Measurements from ENCODE around the gene SERPINB12.

SERPINB12 gene

DNA sequence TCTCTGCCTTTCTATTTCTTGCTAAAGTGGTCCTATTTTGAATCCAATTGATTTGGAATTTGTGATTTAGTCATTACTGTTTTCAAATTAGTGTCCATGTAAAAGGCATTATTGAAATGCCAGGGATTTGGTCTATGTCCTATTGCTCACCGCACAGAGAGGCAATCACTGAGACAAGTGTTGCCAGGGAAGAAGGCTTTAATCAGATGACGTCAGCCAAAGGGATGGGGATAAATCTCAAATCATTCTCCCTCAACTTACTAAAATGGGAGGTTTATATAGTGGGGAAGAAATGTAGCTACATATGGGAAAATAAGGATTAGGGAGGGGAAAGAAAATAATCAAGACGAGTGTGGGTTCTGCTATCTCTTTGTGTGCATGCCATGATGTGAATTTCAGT, 9.6 kb downstream of the SERPINB12 start:
- DNase-seq, result no peak

DNA sequence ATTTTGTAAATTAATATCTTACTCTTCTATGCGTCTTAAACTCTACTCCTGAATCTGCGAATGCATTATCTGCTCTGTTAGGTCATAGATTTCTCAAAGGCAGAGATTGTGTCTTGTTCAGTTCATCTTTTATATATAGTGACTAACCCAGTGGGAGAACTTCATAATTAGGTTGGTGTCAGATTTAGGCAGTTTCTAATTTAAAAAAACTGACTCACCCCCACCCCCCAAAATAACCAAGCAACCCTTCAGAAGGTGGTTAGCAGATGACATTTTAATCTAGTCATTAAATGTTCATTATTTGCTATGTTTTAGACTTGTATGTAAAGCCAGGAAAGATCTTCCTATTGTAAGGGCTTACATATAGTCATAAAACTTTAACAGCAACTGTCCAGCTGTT, 10.4 kb downstream of the SERPINB12 start:
- DNase-seq, result no peak

DNA sequence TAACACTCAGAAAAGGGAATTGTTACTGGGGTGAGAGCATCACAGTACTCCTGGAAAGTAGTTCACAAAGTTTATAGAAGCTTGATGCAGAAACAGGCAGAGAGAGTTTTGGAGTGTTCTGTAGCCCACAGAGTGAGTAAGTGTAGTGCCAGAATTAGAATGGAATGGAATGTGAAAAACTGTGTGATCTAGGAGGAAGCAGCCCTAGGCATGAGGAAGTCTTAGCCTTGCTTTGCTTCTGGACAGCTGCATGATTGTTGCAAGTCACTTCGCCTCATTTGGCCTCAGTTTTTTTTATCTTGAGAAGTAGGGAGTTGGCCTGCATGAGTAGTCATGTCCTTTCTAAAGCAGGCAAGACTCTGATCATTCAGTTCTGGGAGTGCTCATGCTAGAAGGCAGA, 10.9 kb downstream of the SERPINB12 start:
- DNase-seq, result peak; percentile 94

DNA sequence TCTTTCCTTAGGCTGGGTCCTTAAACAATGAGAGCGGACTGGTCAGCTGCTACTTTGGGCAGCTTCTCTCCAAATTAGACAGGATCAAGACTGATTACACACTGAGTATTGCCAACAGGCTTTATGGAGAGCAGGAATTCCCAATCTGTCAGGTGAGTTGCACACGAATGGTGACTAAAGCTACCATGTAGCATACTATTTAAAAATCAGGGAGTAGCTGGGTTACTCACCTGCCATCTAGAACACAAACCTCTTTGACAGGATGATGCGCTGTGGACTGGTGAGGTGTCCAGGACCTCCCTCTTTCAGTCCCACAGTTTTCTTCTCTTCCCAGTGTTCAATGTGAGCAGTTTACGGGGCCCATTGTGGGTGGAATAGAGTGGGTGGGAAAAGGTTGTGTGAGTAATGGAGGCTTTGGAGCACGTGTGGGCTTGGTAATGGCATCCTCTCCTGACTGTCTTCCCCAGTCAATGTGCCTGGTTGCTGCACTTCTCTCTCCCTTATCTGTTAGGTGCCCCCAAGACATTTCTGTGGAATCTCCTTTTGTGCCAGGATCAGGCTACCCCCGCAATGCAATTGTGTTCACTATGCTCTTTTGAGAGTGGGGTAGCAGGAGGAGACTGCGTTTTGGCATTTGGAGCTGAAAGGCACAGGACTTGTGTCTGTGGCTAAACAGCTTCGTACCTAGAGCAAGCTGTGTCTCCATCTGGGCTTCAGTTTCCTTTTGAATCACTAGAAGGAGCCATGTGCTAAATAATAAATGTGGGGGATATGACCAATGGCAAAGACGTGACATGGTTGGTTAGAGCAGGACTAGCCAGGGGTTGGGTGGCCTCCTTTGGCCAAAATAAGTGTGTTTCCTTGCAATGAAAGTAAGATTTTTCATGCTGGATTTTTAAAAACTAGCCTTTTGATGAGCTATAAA, 17.7 kb downstream of the SERPINB12 start:
- DNase-seq, result no peak

DNA sequence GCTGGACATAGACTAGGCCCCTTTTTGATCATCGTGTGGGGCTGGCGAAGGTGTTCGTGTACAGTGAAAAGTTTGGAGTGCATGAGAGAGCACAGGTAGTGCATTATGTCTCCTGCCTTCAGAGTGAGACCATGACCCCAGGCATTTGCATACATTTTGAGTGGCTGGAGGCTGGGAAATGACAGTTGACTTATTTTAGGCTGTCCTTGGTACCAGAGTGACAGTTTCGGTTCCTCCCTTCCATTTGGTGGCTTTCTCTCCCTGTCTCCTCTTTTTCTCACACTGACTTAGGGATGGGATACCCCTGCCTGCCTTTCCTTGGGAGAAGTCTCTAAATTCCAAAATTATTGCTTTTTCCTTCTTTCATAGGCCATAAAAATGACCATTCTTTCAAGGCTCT, 20.1 kb downstream of the SERPINB12 start:
- DNase-seq, result no peak

DNA sequence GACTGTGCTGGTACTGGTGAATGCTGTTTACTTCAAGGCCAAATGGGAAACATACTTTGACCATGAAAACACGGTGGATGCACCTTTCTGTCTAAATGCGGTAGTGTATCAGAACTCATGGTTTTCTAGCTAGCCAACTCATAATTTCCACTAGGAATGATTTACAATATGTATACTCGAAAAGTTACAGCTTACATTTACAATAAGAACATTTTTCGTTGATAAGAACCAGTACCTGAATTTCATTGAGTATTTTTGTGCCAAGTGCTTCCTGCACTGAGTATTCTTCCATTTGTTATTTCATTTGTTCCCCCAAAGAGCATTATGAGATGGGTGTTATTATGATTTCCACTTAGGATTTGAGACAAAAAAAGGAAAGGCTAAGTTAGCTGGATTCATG, 21.9 kb downstream of the SERPINB12 start:
- no peak for DNase-seq

DNA sequence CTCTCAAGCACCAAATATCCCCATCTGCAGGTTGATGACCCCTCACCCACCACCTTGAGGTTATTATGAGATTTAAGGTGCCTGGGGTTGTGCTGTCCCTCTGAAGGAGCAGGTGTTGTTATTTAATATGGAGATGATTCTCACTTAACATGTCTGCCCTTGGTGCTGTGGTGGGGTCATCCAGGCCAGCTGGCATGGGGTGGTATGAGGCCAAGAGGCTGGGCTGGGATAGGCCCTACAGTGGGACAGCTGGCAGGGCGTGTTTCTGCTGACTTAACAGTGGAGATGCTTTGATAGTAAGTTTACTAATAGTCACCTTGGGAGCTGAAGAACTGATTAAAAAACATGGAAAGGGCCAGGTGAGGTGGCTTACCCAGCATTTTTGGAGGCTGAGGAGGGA, 22.4 kb downstream of the SERPINB12 start:
- no peak for DNase-seq

DNA sequence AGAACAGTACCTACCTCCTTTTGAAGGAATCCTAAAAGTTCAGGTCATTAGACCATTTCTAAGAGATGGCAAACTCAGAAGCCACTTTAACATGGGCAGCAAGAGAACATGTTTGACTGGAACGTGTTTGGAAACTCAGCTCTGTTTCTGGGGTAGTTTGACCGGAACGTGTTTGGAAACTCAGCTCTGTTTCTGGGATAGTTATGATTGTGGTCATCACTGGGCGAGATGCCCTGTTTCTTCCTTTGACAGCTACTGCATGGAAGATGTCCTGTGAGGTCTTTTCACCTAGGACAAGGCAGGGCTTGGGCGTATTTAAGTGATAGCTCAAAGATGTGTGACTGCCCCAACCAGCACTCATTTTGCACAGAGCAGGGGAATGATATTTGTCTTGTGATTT, 25.1 kb downstream of the SERPINB12 start:
- no peak for DNase-seq

DNA sequence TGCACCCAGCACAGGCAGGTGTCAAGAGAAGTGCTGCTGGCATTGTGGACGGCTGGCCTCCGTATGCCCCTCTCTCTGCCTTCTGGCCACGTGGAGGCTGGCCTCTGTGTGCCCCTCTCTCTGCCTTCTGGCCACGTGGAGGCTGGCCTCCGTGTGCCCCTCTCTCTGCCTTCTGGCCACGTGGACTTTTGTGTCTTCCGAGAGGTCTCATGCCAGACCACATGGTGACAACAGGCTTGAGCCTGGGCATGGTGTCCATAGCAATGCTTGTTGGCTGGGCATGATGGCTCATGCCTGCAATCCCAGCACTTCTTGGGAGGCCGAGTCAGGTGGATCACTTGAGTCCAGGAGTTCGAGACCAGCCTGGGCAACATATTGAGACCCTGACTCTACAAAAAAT, 25.7 kb downstream of the SERPINB12 start:
- DNase-seq, result no peak

DNA sequence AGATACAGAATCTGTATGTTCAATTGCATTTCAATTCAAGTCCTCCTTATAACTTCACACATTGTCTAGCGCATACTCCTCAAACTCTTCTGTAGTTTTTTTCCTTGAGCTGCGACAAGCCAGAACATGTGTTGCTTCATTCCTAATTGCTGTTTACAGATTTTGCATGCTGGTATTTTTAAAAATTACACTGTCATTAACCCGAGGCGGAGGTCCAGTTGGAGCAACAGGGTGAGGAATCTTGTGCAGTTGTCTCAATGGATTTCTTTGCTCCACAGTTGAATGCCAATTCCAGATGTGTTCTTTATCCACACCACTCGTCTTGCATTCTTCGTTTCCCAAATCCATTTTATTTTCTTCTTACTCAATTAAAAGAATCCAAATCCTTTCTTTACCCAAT, 28.6 kb downstream of the SERPINB12 start:
- DNase-seq, result no peak

DNA sequence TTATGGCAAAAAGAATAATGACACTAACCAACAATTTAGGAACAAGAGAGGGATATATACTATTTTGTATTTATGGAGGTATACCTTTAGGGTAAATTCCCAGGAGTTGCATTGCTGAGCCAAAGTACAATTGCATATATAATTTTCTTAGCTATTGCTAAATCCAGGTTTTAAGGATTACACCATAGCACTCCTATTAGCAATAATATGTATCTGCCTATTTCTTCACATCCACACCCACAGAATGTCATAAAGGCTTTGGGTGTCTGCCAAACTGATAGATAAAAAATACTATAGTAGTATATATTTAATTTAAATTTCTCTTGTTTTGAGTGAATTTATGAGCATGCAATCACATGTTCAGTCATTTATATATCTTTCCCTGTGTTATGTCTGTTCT, 33.5 kb downstream of the SERPINB12 start:
- no peak for DNase-seq

DNA sequence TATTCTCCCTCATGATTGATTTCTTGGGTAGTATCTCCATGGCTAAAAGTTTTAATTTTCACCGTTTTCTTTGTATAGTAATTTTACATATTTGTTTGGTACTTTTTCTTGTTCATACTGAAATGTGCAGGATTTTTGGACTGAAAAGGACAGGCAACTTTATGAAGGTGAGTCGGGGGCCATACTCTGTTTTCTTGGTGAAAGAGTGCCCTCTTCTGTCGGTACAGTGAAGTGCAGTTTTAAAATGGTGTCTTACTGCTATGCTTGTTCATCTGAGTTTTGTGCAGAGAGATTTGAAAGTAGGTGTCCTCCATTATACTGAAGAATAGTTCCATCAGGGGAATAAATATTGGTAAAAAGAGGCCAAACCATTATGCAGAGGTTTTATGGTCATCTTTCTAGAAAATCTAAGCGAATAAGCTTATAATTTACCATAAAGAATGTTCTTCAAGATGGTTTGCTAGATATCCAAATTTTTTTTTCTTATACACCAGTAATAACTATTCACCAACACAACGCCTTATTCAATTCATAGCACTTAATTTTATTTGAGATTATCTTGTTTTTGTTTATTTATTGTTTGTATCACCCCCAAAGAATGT, 36.3 kb downstream of the SERPINB12 start:
- peak; percentile 61 for DNase-seq

DNA sequence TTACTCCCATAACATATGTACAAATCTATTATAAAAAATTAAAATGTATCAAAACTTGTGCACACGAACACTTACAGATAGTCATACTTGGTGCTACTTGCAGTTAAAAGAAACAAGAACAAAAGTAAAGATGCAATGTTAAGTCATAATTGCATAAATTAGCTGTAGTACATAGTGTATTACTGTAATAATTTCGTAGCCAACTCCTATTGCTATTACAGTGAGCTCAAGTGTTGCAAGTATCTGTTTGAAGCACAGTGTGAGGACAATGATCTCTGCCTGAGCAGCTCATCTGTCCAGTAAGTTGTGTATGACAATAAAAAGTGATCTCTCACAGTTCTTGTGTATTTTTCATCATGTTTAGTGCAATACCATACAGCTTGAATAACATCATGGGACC, 37.4 kb downstream of the SERPINB12 start:
- no peak for DNase-seq

DNA sequence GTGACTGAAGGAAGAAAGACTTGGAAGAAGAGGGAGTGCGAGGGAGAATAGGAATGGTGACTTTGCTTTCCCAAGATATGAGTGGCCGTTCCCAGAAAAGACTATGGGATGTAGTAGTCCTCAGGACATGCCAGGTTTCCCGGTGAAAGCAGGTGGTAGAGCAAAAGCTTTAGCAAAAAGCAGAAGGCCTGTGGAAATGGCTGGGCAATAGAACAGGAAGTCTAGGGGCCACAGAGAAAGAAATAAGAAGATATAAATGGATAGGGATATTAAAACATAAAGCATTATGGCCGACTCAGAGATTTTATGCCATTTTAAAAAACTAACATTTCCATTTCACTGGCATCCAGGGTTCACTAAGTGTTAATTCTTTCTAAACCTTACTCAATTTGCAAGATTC, 43.8 kb downstream of the SERPINB12 start:
- DNase-seq, result no peak

DNA sequence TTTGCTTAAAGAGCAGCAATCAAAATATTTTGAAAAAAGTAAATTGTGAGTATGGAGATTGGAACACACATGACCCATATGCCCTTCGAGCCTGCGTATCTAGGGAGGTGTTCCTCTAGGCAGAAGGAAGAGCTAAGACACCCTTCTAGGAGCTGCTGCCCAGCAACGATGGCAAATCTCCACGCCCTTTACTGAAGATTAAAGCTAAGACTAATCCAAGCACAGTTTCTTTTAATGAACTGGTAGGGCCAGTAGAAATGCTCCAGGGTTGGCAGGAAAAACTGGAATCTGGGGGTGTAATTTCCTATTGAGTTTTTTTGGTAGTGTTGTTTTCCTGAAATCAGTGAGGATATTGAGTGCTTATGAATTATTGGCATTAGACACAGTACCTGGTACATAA, 44.3 kb downstream of the SERPINB12 start:
- DNase-seq, result no peak

DNA sequence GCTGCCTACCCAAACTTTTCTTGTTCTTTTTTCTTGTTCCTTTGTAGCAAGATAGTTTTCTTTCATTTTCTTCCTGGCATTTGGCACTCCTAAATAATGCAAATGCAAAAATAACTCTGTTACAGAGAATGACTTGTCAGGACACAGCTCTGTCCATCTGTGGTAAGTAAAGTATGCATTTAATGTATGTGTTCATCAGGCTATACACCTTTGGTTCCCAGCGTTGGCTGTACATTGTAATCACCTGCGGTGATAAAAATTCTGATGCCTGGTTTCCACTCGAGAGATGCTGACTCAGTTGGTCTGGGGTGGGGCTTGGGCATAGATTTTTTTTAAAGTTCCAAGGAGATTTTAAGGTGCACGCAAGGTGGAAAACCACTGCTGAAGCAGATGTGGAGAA, 44.8 kb downstream of the SERPINB12 start, which contains the start of gene SERPINB13:
Gene SERPINB13, plus strand, starts transcription at position 378 of the 400 bp plus-strand sequence. CDS start 1,325 bp downstream, outside the sequence.
- no peak for DNase-seq

DNA sequence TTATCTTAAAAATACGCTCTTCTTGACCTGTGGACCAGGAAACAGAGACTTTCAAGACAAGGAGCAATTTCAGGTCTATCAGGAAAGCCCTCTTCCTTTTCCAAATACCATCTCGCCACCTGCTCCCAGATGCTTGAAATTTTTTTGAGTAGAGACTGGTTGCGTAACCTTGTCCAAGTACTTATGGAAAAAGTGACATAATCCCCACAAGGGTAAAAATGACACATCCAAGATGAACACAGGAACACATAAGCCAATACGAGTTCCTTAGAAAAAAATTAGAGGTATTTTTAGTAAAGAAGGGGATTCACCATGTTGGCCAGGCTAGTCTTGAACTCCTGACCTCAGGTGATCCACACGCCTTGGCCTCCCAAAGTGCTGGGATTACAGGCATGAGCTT, 46.7 kb downstream of the SERPINB12 start:
- no peak for DNase-seq

DNA sequence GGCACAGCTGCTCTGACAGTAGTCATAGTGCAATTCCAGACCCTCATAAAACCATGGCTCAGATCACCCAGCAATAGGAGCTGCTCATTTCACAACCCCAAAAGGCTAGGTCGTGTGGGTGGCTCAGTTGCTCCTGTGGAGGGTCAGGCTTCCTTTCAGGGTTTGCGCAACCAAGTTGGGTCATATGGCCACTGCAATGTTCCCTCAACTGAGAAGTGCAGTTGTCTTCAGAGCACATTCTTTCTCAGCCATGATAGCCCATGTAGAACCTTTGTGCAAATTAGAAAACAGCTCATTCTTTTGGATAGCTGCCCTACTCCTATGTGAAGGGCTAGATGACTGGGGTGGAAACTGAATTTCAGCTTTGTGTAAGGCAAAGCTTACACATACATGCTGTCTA, 48.2 kb downstream of the SERPINB12 start:
- DNase-seq, result peak; percentile 31

DNA sequence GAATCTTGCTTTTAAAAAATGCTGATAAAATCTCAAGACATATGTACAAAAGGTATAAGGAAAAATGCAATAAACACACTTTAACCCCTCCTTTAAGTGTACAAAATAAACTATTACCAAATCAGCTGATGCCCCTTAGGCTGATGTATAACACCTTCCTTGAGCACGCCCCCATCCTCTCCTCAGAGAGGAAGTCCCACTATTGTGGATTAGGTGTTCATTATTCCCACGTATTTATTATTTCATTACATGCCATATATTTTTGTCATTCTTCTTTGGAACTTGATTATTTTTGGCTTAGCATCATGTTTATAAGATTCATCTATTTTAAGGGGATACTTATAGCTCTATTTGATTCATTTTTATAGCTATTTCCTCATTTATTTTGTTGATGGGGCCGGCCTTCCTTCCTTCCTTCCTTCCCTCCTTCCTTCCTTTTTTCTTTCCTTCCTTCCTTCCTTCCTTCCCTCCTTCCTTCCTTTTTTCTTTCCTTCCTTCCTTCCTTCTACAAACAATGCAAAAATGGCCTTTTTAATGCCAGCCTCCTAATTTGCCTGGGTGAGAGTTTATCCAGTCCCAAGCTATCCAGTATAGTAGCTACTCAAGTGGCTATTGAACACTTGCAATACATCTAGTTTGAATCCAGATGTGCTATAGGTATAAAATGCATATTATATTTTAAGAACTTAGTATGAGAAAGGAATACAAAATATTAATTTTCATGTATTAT, 49.0 kb downstream of the SERPINB12 start:
- DNase-seq, result no peak

DNA sequence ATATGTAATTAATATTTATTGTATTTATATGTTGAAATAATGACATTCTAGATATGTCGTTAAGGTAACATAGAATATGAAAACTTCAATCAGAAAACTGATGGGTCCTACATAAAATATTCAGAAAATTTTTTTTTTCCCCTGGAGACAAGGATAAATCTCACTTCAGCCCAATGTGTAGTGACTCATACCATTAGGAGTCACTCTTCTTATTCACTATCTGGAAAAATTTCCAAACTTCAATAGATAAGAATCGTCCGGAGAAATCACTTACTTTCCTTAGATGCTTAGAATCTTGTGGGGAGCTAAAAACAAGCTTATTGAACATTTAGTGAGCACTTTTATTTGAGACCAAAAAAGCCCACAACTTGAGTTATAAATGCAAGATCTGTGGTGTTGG, 49.6 kb downstream of the SERPINB12 start:
- peak; percentile 32 for DNase-seq

DNA sequence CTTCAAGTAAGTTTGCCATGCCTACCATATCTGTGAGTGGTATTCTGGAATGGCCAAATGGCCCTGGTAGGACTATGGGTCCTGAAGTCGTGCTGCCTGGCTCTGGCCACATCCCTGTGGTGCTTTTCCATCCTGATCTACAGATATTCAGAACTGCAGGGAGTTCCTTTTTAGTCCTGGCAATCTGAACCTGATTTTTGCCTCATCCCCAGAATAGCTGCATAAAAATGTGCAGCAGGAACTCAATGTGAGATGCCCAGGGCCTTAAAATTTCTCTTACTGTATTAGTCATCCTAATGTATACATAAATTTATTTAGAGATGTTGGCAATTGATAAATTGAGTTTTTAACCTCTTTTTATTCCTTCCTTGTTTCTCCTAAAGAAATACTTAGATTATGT, 50.3 kb downstream of the SERPINB12 start:
- no peak for DNase-seq

DNA sequence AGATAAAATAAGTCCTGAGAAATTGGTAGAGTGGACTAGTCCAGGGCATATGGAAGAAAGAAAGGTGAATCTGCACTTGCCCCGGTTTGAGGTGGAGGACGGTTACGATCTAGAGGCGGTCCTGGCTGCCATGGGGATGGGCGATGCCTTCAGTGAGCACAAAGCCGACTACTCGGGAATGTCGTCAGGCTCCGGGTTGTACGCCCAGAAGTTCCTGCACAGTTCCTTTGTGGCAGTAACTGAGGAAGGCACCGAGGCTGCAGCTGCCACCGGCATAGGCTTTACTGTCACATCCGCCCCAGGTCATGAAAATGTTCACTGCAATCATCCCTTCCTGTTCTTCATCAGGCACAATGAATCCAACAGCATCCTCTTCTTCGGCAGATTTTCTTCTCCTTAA, 54.8 kb downstream of the SERPINB12 start:
- no peak for DNase-seq

DNA sequence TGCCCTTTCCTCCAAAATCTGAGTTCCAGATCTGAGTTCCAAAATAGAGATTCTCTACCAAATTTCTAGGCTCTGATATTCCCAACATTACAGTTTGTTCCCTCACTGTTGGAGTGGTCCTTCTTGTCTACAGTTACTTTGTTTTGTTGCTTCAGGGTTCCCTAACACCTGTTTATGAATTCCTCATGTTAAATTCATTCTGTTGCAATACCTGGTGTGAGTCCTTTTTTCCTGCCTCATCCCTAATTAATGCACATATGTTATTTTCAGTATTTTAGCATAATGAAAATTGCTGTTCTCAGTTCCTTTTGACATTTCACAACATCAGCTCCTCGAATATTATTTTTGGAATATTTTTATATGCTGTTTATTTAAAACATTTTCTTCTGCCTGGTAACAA, 61.2 kb downstream of the SERPINB12 start:
- no peak for DNase-seq

DNA sequence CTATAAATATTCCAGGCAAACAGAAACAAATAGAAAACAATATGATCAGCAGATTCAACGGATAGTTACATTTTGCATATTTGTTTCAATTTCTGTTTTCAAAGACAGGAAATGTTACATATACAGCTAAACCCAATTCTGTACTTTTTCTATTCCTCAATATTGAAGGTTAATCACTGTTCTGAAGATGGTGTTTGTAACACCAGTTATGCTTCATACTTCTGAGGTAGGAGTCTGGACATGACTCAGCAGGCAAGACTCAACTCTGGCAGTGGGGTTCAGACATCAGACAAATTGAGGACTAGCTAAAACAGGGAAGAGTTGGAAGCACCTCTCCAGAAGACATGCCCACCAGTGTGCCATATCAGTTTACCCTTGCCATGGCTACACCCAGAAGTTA, 61.6 kb downstream of the SERPINB12 start:
- peak; percentile 53 for DNase-seq

Measured in fibroblast of upper back skin (primary cell).